Measurements from ENCODE around the gene GDNF. TPM values are rescaled to one million over a fixed set of nuclear protein-coding genes. Genes with fewer than 3 reads are reported as not detected.
"Not testable (repeated sequence)": the region's sequence is repeated elsewhere in the genome, so short reads cannot be mapped to it uniquely, and the experiment has no call there.

GDNF gene
- total RNA-seq, 1 donor from 2014 or later, result not detected

DNA sequence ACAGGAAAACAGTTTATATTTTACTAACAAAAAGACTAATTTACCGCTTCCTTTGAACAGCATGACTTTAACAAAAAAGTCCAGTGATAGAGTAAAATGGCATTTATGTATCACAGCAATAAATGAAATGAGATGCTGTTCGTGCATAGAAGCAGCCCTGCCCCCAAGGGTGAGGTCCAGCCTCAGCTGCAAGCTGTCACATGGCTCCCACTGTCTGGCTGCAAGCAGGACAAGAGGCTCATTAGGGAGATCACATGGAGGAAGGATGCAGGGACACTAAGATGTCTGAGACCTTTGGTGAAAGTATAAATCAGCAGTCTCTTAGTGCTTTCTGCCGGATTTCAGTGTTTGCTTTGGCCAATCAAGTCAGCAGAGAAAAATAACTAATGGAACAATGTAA lies 23.0 kb downstream of the GDNF start:
- DNase-seq (ENCODE audit: low read depth in 2 of 2), result peak in 1 of 2 donors; percentile 35

DNA sequence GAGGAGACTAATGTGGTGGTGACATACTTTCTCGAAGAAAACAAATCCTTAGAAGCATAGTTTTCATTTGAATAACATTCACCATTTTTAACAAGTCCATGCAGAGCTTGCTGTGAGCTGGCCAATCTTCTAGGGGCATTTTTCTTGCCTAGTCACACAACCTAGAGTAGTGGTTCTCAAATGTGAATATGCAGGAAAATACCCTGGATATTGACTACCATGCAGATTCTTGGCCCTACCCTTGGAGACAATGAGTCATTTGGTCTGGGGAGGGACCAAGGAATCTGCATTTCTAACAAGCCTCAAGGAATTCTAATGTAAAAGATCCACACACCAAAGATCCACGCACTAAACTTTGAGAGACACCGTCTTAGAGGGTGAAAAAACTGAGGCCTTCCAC lies 23.5 kb downstream of the GDNF start:
- DNase-seq (ENCODE audit: low read depth in 2 of 2), result no peak

DNA sequence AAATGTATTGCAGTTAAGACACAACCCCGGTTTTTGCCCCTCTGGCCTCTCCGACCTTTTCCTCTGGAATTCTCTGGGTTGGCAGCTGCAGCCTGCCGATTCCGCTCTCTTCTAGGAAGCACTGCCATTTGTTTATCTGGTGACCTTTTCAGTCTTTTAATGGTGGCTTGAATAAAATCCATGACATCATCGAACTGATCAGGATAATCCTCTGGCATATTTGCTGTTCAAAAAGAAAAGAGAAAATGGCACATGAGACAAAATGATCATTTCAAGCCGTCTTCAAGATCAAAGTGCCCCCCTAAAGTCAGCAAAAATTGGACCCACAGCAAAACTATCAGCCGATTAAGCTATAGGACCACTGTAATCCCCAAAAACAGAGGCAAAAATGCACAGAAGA lies 23.9 kb downstream of the GDNF start:
- no peak for DNase-seq (ENCODE audit: low read depth in 2 of 2)

DNA sequence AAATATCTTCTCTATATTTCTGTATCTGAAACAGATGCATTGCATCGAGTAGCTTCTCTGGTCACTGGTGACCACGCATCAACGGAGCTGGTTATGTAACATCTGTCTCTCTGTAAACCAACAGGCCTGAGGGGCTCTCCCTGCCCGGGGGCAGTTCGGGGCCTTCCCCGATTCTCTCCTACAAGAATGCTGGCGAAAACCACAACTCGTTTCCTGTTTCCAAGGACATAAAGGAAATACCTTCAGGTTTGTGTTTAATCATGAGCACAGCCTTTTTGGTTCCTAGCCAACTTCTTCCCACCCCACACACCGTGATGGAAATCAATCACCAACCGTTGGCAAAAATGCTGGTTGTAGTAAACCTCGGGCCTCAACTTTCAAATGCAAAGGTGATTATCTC lies 25.1 kb downstream of the GDNF start:
- peak in 1 of 2 donors; percentile 69 for DNase-seq (ENCODE audit: low read depth in 2 of 2)

DNA sequence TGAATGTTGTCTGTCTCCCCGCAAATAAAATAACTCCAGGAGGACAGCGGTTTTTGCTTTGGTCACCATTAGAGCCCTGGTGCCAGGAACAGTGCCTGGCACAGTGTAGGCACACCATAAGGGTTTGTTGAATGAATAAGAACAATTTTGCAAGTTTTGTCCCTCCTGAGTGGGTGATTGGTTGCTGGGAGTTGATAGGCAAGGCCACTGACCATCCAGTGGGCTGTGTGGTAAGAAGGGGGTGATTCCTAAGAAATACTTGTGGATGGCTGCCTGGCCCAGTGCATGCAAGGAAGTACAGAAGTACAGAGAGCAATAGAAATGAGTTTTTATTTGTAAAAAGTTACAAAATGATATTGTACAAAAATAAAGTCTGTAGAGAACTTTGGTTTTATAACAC lies 27.5 kb downstream of the GDNF start:
- DNase-seq (ENCODE audit: low read depth in 2 of 2), result no peak

DNA sequence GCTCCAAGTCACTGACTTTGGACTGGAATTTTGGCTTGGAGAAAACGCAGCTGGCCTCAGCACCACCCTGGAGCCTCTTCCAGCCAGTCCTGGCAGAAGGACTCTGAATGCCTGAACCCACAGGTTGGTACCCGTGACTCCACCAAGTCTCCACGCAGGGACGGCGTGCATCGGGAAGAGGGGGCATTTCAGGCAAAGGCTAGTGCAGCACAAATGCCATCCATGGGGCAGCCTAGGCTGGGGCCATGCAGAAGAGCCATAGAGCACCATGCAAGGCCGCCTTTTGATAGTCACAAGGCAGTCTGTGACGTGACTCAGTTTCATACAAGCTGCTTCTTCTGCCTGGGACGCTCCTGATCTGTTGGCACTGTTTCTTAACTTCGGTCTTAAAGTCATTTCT lies 28.0 kb downstream of the GDNF start:
- no peak for DNase-seq (ENCODE audit: low read depth in 2 of 2)

DNA sequence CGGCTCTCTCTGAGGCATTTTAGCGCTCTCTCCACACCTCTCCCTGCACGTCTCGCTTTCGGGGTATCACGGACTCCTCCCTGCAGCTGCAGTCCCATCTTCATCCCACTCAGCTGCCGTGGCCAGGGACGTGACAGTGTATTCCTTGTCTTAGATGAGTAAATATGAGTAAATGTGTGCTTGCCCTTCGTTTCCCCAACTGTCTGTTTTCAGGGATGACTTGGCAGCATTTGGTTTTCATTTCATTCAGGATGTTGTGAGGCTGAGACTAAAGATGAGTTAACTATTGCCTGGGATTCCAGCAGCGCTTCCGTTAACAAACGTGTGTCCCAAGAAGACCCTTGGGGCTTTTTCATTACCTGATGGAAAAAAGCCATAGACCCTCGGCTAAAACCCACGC lies 29.5 kb downstream of the GDNF start:
- no peak for DNase-seq (ENCODE audit: low read depth in 2 of 2)

DNA sequence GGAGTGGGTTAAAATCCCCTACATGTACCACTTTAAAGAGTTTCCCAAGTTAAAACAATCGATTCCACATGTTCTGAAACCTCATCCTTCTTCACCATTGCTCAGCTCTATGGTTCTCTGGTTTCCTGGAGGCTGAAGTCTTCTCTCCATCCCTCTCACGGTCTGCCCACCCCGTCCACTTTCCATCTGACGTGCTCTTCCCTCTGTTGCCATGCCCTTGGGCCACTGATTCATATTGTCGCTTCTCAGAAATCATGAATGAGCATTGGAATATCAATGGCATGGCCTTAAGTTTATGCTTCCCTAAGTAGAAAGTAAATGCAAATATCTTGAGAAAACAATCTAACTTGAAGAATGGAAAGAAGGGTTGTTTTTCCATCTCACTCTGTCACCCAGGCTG lies 30.9 kb downstream of the GDNF start:
- DNase-seq (ENCODE audit: low read depth in 2 of 2), result no peak

DNA sequence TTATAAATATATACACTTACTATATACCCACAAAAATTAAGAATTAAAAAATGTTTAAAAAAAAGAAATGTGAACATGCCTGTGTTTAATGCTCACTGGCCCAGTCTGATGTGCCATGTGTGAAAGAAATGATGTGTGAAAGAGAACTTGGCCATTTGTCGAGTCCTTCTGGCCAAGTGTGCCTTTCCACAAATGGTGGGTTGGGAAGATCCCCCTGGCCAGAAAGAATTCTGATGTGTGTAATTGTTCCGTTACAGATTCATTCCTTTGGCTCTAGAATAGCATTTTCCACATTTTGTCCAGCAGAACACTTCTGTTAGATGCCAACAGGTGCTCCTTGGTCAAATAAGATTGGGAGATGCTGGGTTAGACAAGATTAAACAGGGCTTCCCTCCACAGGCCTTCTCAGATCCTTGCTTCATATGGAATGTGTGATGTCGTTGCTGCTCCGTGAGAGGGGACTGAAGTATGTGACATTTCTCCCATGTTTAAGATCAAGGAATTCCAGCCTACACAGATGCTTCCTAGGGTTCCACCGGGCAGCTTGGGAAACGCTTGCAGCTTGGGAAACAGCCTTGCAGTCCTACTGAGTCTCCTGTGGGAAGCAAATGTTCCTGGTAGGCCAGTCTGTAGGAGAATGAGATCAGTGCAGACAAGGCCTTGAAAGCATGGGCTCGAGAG lies 32.1 kb downstream of the GDNF start:
- no peak for DNase-seq (ENCODE audit: low read depth in 2 of 2)

DNA sequence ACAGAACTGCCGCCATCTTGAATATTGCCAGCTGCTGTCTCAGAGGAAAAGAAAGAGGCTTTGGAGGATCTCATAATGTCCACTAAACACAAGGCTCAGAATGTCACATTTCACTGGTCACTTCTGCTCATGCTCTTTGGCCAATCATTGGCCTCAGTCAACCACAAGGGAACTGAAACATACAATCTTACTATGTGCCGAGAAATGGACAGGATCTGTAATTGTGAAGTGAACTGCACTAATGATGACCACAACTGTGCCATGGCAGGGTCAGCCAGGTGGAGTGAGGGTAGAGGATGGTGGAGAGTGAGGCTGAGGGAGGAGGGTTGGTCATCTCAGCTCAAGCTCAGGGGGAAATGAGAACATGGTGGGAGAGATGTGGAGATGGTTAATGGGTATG lies 32.8 kb downstream of the GDNF start:
- no peak for DNase-seq (ENCODE audit: low read depth in 2 of 2)

DNA sequence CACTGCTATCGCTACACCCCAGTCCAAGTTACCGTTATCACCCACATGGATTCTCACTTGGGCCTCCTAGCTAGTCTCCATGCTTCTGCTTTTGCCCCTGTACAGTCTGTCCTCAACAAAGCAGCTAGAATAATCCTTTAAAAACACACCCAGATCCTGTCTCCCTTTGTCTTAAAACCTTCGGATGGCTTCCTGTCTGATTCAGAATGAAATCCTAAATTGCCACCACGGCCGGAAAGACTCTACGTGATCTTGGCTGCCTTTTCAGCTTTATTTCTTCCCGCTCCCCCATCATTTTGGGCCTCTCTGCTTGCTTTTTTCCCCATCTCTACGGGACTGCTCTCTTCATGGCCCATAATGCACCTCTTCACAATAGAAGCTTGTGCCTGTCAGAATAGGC lies 33.4 kb downstream of the GDNF start:
- DNase-seq (ENCODE audit: low read depth in 2 of 2), result peak in 1 of 2 donors; percentile 20

DNA sequence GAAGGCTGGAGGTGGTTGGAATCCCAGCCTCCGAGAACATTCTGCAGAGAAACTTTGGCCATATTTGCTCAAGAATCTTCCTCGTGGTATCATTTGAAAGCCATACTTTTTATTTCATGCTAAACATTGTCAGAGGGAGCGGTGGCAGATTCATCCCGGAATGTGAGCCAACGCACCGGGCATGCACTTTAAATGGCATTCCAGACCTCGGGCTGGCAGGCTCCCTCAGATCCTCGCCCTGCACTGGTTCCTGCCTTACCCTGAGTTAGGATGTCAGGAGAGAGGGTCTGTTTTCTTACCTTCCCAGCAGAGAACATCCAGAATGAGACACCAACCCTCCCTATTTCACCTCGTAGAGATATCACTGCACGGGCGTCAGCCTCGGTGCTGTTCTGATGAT lies 33.8 kb downstream of the GDNF start:
- no peak for DNase-seq (ENCODE audit: low read depth in 2 of 2)

DNA sequence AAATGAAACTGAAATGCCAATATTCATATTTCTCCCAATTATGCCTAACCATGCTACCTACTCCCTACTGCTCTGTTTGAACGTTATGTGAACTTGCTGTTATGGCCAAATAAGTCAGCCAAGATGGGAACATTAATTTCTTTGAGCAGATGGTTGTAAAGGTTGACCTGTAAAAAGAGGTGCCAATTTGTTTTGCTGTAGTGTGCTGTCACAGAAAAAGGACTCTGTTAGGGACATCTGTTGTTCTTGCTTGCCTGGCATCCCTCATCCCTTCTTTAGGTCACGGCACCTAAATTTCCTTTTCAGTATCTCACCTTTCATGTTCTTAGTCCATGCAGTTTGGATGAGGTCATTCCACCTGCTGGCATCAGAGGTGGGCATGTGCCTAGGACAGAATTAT lies 35.4 kb downstream of the GDNF start:
- no peak for DNase-seq (ENCODE audit: low read depth in 2 of 2)

DNA sequence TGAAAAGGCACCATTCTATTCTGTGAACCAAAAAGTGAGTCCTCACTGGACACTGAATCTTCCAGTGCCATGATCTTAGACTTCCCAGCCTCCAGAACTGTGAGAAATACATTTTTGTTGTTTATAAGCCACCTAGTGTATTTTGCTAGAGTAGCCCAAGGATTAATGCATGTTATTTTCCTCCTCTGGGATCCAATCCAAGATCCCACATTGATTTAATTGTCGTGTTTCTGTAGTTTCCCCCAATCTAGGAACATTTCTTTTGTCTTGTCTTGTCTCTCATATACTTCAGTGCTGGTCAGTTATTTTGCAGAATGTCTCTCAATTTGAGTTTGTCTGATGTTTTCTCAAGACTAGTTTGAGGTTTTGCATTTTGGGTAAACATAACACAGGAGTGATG lies 36.4 kb downstream of the GDNF start:
- DNase-seq (ENCODE audit: low read depth in 2 of 2), result no peak

DNA sequence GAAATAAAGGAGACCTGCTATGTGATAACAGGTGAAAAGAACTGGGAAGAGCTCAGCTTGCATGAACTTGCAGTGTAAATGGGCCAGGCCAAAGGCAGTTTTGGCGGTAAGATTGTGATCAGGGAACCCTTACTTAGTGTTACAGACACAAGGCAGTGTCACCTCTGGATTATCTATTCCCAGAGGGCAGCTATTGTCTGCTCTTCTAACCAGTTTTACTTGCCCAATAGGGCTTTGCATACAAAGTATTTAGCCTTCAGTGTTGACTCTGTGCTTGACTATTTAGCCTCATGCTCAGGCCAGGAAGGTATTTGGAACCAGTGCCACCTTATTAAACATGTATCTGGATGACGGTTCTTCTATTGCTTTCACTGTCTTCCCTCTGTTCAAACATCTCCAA lies 38.3 kb downstream of the GDNF start:
- DNase-seq (ENCODE audit: low read depth in 2 of 2), result no peak

DNA sequence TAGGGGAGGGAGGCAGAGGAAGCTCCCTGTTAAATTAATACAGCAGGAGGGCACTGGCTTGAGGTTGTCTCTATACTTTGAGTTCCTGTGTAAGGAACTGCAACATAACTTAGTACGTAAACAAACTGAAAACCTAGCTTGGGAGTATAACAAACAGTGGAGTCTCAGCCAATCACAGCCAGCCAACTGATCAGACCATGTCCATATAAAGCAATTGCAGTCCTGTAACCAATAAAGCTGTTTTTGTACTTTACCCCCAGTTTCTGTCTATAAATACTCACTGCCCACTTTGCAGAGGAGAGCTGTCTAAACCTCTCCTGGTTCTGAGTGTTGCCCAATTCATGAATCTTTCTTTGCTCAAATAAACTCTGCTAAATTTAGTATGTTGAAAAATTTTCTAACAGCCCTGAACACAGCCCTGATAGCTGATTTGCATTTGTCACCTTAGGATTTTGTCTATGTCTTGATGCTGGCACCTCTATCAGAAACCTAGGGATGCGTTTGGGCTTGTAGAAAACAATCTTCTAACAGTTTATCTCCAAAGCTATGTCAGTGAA lies 39.9 kb downstream of the GDNF start:
- no peak for DNase-seq (ENCODE audit: low read depth in 2 of 2)

DNA sequence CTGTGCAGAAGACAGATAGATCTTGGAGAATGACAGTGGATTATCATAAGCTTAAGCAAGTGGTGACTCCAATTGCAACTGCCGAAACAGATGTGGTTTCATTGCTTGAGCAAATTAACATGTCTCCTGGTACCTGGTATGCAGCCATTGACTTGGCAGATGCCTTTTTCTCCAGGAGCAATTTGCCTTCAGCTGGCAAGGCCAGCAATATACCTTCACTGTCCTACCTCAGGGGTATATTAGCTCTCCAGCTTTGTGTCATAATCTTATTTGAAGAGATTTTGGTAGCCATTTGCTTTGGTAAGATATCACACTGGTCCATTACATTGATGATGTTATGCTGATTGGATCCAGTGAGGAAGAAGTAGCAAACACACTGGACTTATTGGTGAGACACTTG lies 43.4 kb downstream of the GDNF start:
- DNase-seq (ENCODE audit: low read depth in 2 of 2), result not testable (repeated sequence)

DNA sequence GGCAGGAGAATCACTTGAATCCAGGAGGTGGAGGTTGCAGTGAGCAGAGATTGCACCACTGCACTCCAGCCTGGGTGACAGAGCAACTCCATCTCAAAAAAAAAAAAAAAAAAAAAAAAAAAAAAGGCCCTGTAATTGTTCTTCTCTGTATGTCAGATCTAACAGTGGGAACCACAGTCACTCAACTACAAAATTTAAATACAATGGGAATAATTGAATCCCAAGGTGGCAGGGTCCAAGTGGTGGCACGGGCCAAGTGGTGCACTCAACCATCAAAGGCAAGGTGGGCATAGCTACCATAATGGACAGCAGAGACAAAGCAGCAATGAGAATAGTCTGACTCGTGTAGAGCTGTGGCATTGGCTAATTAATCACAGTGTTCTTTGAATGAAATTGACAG lies 44.5 kb downstream of the GDNF start:
- not testable (repeated sequence) for DNase-seq (ENCODE audit: low read depth in 2 of 2)

DNA sequence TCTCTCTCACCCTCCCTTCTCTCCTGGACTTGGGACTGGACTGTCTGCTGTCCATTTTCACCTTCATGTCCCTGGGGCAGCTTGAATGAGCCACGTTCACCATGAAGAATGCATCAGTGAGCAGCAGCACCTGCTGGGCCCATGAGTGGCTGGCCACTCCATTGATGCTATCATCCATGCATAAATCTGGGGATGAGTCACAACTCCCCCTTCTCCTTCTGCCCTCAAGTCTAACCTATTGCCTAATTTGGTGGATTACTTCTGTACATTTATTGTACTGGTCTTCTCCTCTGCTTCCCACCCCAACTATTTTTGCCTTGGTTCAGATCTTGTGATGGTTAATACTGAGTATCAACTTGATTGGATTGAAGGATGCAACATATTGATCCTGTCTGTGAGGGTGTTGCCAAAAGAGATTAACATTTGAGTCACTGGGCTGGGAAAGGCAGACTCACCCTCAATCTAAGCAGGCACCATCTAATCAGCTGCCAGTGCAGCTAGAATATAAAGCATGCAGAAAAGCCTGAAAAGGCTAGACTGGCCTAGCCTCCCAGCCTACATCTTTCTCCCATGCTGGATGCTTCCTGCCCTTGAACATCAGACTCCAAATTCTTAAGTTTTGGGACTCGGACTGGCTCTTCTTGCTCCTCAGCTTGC lies 46.7 kb downstream of the GDNF start:
- DNase-seq (ENCODE audit: low read depth in 2 of 2), result no peak

DNA sequence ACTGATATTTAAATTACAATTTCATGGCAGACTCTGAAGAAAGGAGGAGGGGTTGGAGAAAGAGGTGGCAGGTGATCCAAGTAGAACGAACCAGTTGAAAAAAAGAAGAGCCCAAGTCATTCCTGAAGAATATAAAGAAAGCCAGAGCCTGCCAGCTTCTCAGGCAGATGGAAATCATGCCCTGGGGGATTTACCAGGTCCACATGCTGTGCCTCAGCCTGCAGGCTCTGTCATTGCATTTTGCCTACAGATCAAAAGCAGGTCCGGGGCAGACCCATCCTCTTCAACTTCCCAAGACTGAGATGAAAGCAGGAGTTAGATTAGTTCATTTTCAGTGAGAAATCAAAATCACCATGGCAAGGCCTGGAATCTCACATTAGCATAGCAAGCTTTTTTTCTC lies 48.5 kb downstream of the GDNF start:
- DNase-seq (ENCODE audit: low read depth in 2 of 2), result no peak

DNA sequence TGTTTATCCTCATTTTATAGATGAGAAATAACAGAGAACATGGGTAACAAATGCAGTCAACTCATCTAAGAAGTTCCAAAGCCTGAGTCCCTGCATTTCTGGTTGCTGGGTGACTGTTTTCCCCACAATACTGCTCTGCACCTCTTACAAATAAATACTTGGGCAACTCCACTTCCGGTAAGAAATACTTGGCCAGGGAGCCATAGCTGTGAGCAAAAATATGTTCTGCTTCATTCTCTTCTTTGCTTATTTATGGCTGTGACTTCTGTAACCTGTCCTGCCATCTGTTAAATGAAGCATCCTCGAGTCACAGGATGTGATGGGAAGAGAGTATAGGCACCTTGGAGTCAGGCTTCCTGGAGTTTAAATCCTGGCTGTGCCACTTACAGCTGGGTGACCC lies 49.9 kb downstream of the GDNF start:
- no peak for DNase-seq (ENCODE audit: low read depth in 2 of 2)

DNA sequence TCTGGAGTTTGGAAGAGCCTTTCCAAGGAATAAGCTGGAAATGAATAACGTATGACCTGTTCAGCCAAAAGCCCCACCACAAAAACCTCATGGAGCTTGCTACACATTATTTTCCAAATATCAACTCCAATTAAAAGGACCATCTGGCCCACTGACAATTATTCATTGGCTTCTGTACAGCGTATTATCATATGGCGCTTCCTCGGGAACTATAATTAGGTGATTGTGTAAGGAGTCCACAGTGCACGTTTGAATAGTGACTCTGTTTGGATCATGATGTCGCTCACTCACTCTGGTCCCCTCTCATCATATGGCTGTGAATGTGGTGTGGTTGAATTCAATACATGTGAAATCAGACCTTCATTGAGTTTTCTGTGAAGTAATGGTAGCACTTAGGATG lies 52.1 kb downstream of the GDNF start:
- no peak for DNase-seq (ENCODE audit: low read depth in 2 of 2)

DNA sequence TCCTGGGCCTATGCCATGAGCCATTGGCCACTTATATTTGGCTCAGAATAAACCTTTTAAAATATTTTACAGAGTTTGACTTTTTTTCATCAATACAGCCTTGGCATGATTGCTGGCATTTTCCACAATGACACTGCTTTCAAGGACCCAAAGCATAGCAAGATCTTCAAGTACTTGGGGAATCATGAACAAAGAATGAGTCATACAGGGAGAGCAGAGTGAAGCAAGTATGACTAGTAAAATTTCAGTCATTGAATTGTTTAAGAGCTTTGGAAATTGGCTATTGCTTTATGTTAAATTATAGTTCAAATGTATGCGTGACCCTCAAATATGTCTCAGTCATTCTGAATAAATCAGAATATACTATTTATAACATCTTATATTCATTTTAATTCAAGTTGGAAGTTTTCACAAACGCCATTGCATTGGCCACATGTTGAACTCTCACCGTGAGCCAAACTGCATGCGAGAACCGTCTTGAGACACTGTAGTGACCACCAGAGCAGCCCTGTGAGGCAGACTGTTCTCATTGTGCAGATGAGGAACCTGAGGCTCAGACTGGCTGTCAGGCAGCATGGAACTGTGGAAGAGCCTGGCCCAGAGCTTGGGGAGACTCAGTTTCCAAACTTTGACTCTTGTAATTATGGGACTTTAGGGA lies 52.9 kb downstream of the GDNF start:
- no peak for DNase-seq (ENCODE audit: low read depth in 2 of 2)

Data from dermis microvascular lymphatic vessel endothelial cell (primary cell).